Kidney (tissue), 14 donors: ENCODE data around the gene MRFAP1. TPM values are rescaled to one million over a fixed set of nuclear protein-coding genes. Genes with fewer than 3 reads are reported as not detected.

Source experiments
- DNase-seq, 5 donors: peaks; one replicate each; pipeline ENCODE4 v3.0.0-alpha.2; 2013 to 2020
- FAIRE-seq: peaks from 2 replicates; lab custom pipeline; 2012; peaks lifted over from hg19 to GRCh38; lab: Jason Lieb, UNC
- H3K27ac ChIP-seq, 2 donors: one replicate each; pipeline ENCODE4 v1.7.0; 2013; ENCODE audit warnings: low read depth in 2 of 2, low read length in 2 of 2, inconsistent platforms in 1 of 2
- H3K27me3 ChIP-seq: one replicate; pipeline ENCODE4 v1.7.1; 2013; ENCODE audit warnings: low read length, inconsistent platforms; ENCODE audit not compliant: control insufficient read depth, insufficient read depth
- H3K36me3 ChIP-seq, 3 donors: one replicate each; pipeline versions ENCODE4 v1.7.0 to v1.7.1; 2013; ENCODE audit warnings: low read length in 3 of 3, control low read depth in 1 of 3, inconsistent platforms in 1 of 3; ENCODE audit not compliant: insufficient read depth in 3 of 3, control insufficient read depth in 2 of 3
- H3K4me1 ChIP-seq, 3 donors: one replicate each; pipeline versions ENCODE4 v1.7.0 to v1.7.1; 2013; ENCODE audit warnings: low read length in 3 of 3, inconsistent platforms in 1 of 3, low read depth in 1 of 3; ENCODE audit not compliant: control insufficient read depth in 2 of 3, insufficient read depth in 2 of 3
- H3K4me3 ChIP-seq, 3 donors: one replicate each; pipeline versions ENCODE4 v1.7.0 to v1.8.1; 2013; ENCODE audit warnings: low read length in 3 of 3, control low read depth in 1 of 3, inconsistent platforms in 1 of 3
- H3K9ac ChIP-seq, 3 donors: one replicate each; pipeline versions ENCODE4 v1.7.0 to v1.7.1; 2013; ENCODE audit warnings: low read length in 3 of 3, control low read depth in 1 of 3, inconsistent platforms in 1 of 3
- H3K9me3 ChIP-seq, 3 donors: one replicate each; pipeline versions ENCODE4 v1.7.0 to v1.7.1; 2013; ENCODE audit warnings: low read length in 3 of 3, control low read depth in 1 of 3, inconsistent platforms in 1 of 3; ENCODE audit not compliant: control insufficient read depth in 2 of 3, insufficient read depth in 1 of 3
- CTCF ChIP-seq: IDR thresholded peaks from 3 replicates; pipeline ENCODE4 v1.5.1; 2012; ENCODE audit warnings: mild to moderate bottlenecking, moderate library complexity, borderline replicate concordance; ENCODE audit not compliant: insufficient read depth; ENCODE audit errors: extremely low read depth
- intact Hi-C: fragments of 100-400 bp; cut with DNase I; formaldehyde crosslinking; loops from one replicate; pipeline ENCODE4 v1.11.1; 2022
- polyA plus RNA-seq: library from polyadenylated mRNA; stranded (reverse); fragments of 350-450 nt; fragmentation: Illumina TruSeq; extraction: RNeasy Lipid Tissue Mini Kit (QIAGEN cat#74804); gene quantifications from one replicate; pipeline ENCODE4 v1.2.3, GENCODE V29; 2014; ENCODE audit warnings: low read depth, low replicate concordance; ENCODE audit not compliant: insufficient read depth
- total RNA-seq: library from RNA; stranded (reverse); fragmentation: NEBNext Ultra II Directional; extraction: Animal tissue kit (Norgen Biotek cat#: 25700); gene quantifications from one replicate; pipeline ENCODE4 v1.2.1, GENCODE V29; 2021
- donor health status: control.
- donor health status: control.
- donor health status: control.
- donor health status: control.
- donor health status: control.
- donor health status: DM: yes; HTN: yes; CAD: no.
- donor health status: Normal renal cell carcinoma (clear cell type).

Gene MRFAP1
- total and polyA plus RNA-seq, 2 donors from 2014 or later = 264 to 406 TPM

GRCh38 chr4:6609415-6610079, 30.9 kb upstream of the MRFAP1 start:
- FAIRE-seq (no peak), DNase-seq (peak in 1 of 5 donors; percentile 36)
- Histone ChIP-seq H3K36me3 (peaks cover 0 to 32% (median 11%) of the 10 kb centered on the region in 3 donors), H3K27me3 (no peaks in the 10 kb centered on the region), H3K27ac (no peak overlapping the region), H3K4me3 (no peak overlapping the region), H3K9me3 (peaks cover 0 to 5% (median 0%) of the 10 kb centered on the region in 3 donors), H3K9ac (no peak overlapping the region), H3K4me1 (no peaks in the 10 kb centered on the region)
- intact Hi-C loops = no loop called here
- no peak for TF ChIP-seq CTCF

GRCh38 chr4:6610856-6611430, 29.5 kb upstream of the MRFAP1 start:
- H3K36me3 ChIP-seq = peaks cover 0 to 25% (median 8%) of the 10 kb centered on the region in 3 donors
- intact Hi-C loops = no loop called here
- H3K4me3 ChIP-seq = no peak overlapping the region

GRCh38 chr4:6612961-6613675, 27.4 kb upstream of the MRFAP1 start:
- FAIRE-seq = no peak

More at GRCh38 chr4:6610856-6611430, 29.5 kb upstream of the MRFAP1 start:
- Histone ChIP-seq H3K9ac (no peak overlapping the region), H3K27ac (no peak overlapping the region), H3K9me3 (no peaks in the 10 kb centered on the region), H3K27me3 (no peaks in the 10 kb centered on the region), H3K4me1 (no peaks in the 10 kb centered on the region)
- FAIRE-seq = no peak
- peak in 1 of 5 donors; percentile 69 for DNase-seq
- TF ChIP-seq CTCF = no peak

More at GRCh38 chr4:6612961-6613675, 27.4 kb upstream of the MRFAP1 start:
- Histone ChIP-seq H3K9me3 (no peaks in the 10 kb centered on the region), H3K36me3 (peaks cover 0 to 19% (median 12%) of the 10 kb centered on the region in 3 donors), H3K9ac (no peak overlapping the region), H3K4me1 (no peaks in the 10 kb centered on the region), H3K27ac (no peak overlapping the region), H3K4me3 (no peak overlapping the region), H3K27me3 (no peaks in the 10 kb centered on the region)
- DNase-seq = peak in 1 of 5 donors; percentile 11
- TF ChIP-seq CTCF = no peak
- intact Hi-C loops = no loop called here
